OCI-LY7 (cell line): ENCODE results near the gene OSM.

Source experiments
- CTCF ChIP-seq: fragments of 200-600 bp; sonication (generic); conservative IDR thresholded peaks from 2 replicates; pipeline ENCODE4 v1.5.1; 2014; ENCODE audit warnings: mild to moderate bottlenecking, antibody characterized with exemption, low read length, moderate library complexity, mixed read lengths
- EZH2phosphoT487 ChIP-seq: fragments of 200-600 bp; sonication (generic); IDR thresholded peaks from 2 replicates; pipeline ENCODE4 v1.6.1; 2018; ENCODE audit warnings: low read depth, borderline replicate concordance, mild to moderate bottlenecking, mixed run types, antibody characterized with exemption, low read length, moderate library complexity, mixed read lengths

GRCh38 chr22:30314915-30315314, 48.3 kb upstream of the OSM start:
- no peak for TF ChIP-seq CTCF
- TF ChIP-seq EZH2phosphoT487 = no peak
